Peyer's patch (tissue), 4 donors: Measurements from ENCODE around the gene TET1.

Experiments
- POLR2A ChIP-seq, 2 donors: fragments of 450-650 bp; IDR thresholded peaks; one replicate each; pipeline ENCODE4 v1.5.1; 2017; ENCODE audit warnings: antibody characterized with exemption in 2 of 2, mild to moderate bottlenecking in 2 of 2, moderate library complexity in 2 of 2
- TF ChIP-seq, protein P1 (sequence below), 6 experiments: fragments of 450-650 bp in 4 of 6; fragments of 200-600 bp in 2 of 6; sonication (generic) in 1 of 6; IDR thresholded peaks; one replicate each; pipeline ENCODE4 v1.5.1; 2017 to 2019; ENCODE audit warnings: antibody characterized with exemption in 6 of 6, mild to moderate bottlenecking in 3 of 6, moderate library complexity in 1 of 6

- no peak for TF ChIP-seq POLR2A (IDR thresholded peaks at IDR 0.05)
- TF ChIP-seq, protein P1, sequence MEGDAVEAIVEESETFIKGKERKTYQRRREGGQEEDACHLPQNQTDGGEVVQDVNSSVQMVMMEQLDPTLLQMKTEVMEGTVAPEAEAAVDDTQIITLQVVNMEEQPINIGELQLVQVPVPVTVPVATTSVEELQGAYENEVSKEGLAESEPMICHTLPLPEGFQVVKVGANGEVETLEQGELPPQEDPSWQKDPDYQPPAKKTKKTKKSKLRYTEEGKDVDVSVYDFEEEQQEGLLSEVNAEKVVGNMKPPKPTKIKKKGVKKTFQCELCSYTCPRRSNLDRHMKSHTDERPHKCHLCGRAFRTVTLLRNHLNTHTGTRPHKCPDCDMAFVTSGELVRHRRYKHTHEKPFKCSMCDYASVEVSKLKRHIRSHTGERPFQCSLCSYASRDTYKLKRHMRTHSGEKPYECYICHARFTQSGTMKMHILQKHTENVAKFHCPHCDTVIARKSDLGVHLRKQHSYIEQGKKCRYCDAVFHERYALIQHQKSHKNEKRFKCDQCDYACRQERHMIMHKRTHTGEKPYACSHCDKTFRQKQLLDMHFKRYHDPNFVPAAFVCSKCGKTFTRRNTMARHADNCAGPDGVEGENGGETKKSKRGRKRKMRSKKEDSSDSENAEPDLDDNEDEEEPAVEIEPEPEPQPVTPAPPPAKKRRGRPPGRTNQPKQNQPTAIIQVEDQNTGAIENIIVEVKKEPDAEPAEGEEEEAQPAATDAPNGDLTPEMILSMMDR (IDR thresholded peaks at IDR 0.05) = no peak
These were observed 167.0 kb downstream of the TET1 start for GRCh38 chr10:68727146-68727545.
